NCI-H1436 treated with DMSO at 0.1 percent for 48 hours (cell line): ENCODE measurements around the gene MSH3.
"Not testable (repeated sequence)": the region's sequence is repeated elsewhere in the genome, so short reads cannot be mapped to it uniquely, and the experiment has no call there.

Source experiments
- DNase-seq: peaks from one replicate; lab custom pipeline; 2025; lab: John Stamatoyannopoulos, UW

Gene MSH3

GRCh38 chr5:80755626-80756025 is 101.2 kb downstream of the MSH3 start:
- DNase-seq = no peak

- no peak for DNase-seq
Observed at GRCh38 chr5:80756292-80756691, 101.8 kb downstream of the MSH3 start.

- DNase-seq = no peak
Observed at GRCh38 chr5:80757290-80757689, 102.8 kb downstream of the MSH3 start.

GRCh38 chr5:80759866-80760577 is 105.6 kb downstream of the MSH3 start:
- DNase-seq = no peak

GRCh38 chr5:80760680-80761079 is 106.2 kb downstream of the MSH3 start:
- no peak for DNase-seq

GRCh38 chr5:80761176-80761575 is 106.7 kb downstream of the MSH3 start:
- no peak for DNase-seq

GRCh38 chr5:80761966-80762365 is 107.5 kb downstream of the MSH3 start:
- DNase-seq = no peak

- DNase-seq = no peak
Observed at GRCh38 chr5:80762573-80762972, 108.1 kb downstream of the MSH3 start.

- DNase-seq = no peak
Observed at GRCh38 chr5:80763211-80763610, 108.8 kb downstream of the MSH3 start.

- no peak for DNase-seq
Observed at GRCh38 chr5:80763873-80764647, 109.6 kb downstream of the MSH3 start.

- no peak for DNase-seq
Observed at GRCh38 chr5:80764786-80765185, 110.3 kb downstream of the MSH3 start.

GRCh38 chr5:80777347-80778287 is 123.2 kb downstream of the MSH3 start:
- DNase-seq = no peak

- no peak for DNase-seq
Observed at GRCh38 chr5:80780024-80780423, 125.6 kb downstream of the MSH3 start.

GRCh38 chr5:80780761-80781285 is 126.4 kb downstream of the MSH3 start:
- DNase-seq = no peak

GRCh38 chr5:80781356-80781755 is 126.9 kb downstream of the MSH3 start:
- no peak for DNase-seq

GRCh38 chr5:80782626-80783025 is 128.2 kb downstream of the MSH3 start:
- no peak for DNase-seq

- not testable (repeated sequence) for DNase-seq
Observed at GRCh38 chr5:80783751-80784150, 129.3 kb downstream of the MSH3 start.

- DNase-seq = no peak
Observed at GRCh38 chr5:80784451-80784850, 130.0 kb downstream of the MSH3 start.

GRCh38 chr5:80789319-80790016 is 135.0 kb downstream of the MSH3 start:
- DNase-seq = not testable (repeated sequence)

- no peak for DNase-seq
Observed at GRCh38 chr5:80790698-80791097, 136.2 kb downstream of the MSH3 start.

- no peak for DNase-seq
Observed at GRCh38 chr5:80793354-80793753, 138.9 kb downstream of the MSH3 start.

- no peak for DNase-seq
Observed at GRCh38 chr5:80796846-80797245, 142.4 kb downstream of the MSH3 start.
